Liver (tissue), 9 donors: Measurements from ENCODE around the gene APOA1. TPM values are rescaled to one million over a fixed set of nuclear protein-coding genes. Genes with fewer than 3 reads are reported as not detected.

Source experiments
- DNase-seq: peaks from one replicate; pipeline ENCODE4 v3.0.0-alpha.2; 2017; ENCODE audit warnings: low spot score
- H3K27ac ChIP-seq, 2 donors: one replicate each; pipeline ENCODE4 v1.7.0; 2013; ENCODE audit warnings: inconsistent platforms in 2 of 2, low read length in 2 of 2, control low read depth in 1 of 2, low read depth in 1 of 2, mild to moderate bottlenecking in 1 of 2
- H3K27me3 ChIP-seq, 4 donors: one replicate each; pipeline versions ENCODE4 v1.6.1 to v1.7.0; 2013; ENCODE audit warnings: low read length in 3 of 4, inconsistent platforms in 1 of 4, mild to moderate bottlenecking in 1 of 4, moderate library complexity in 1 of 4; ENCODE audit not compliant: control insufficient read depth in 4 of 4, insufficient read depth in 4 of 4
- H3K36me3 ChIP-seq, 4 donors: one replicate each; pipeline versions ENCODE4 v1.6.1 to v1.7.0; 2013; ENCODE audit warnings: low read length in 3 of 4, mild to moderate bottlenecking in 3 of 4, low read depth in 1 of 4, moderate library complexity in 1 of 4; ENCODE audit not compliant: control insufficient read depth in 4 of 4, insufficient read depth in 3 of 4
- H3K4me1 ChIP-seq, 4 donors: one replicate each; pipeline versions ENCODE4 v1.6.1 to v1.7.0; 2013; ENCODE audit warnings: low read length in 3 of 4, mild to moderate bottlenecking in 3 of 4, moderate library complexity in 1 of 4; ENCODE audit not compliant: control insufficient read depth in 4 of 4, insufficient read depth in 4 of 4
- H3K4me3 ChIP-seq, 3 donors: one replicate each; pipeline versions ENCODE4 v1.6.1 to v1.7.0; 2013; ENCODE audit warnings: low read length in 3 of 3, control low read depth in 1 of 3, low read depth in 1 of 3, mild to moderate bottlenecking in 1 of 3
- H3K9ac ChIP-seq, 2 donors: one replicate each; pipeline ENCODE4 v1.7.0; 2013; ENCODE audit warnings: low read length in 2 of 2, mild to moderate bottlenecking in 2 of 2, moderate library complexity in 2 of 2, control low read depth in 1 of 2, low read depth in 1 of 2
- H3K9me3 ChIP-seq, 4 donors: one replicate each; pipeline versions ENCODE4 v1.6.1 to v1.7.0; 2013; ENCODE audit warnings: low read length in 3 of 4; ENCODE audit not compliant: control insufficient read depth in 4 of 4
- EGR1 ChIP-seq, 2 donors: IDR thresholded peaks; 2 replicates each; pipeline ENCODE4 v1.6.1; 2016 to 2018; ENCODE audit warnings: antibody characterized with exemption in 2 of 2, low read depth in 2 of 2
- FOXA1 ChIP-seq: IDR thresholded peaks from 2 replicates; pipeline ENCODE4 v1.6.1; 2016; ENCODE audit warnings: antibody characterized with exemption
- FOXA2 ChIP-seq: IDR thresholded peaks from 2 replicates; pipeline ENCODE4 v1.6.1; 2016; ENCODE audit warnings: antibody characterized with exemption
- GABPA ChIP-seq, 2 donors: IDR thresholded peaks in 1 of 2; conservative IDR thresholded peaks in 1 of 2; 2 replicates each; pipeline ENCODE4 v1.6.1; 2016; ENCODE audit warnings: antibody characterized with exemption in 2 of 2, mild to moderate bottlenecking in 1 of 2, moderate library complexity in 1 of 2
- HNF4A ChIP-seq, 2 donors: conservative IDR thresholded peaks; 2 replicates each; pipeline ENCODE4 v1.6.1; 2016; ENCODE audit warnings: antibody characterized with exemption in 2 of 2, mild to moderate bottlenecking in 2 of 2
- HNF4G ChIP-seq: IDR thresholded peaks from 2 replicates; pipeline ENCODE4 v1.6.1; 2016; ENCODE audit warnings: antibody characterized with exemption
- JUND ChIP-seq, 2 donors: IDR thresholded peaks; 2 replicates each; pipeline ENCODE4 v1.6.1; 2016; ENCODE audit warnings: antibody characterized with exemption in 2 of 2
- NR2F2 ChIP-seq: IDR thresholded peaks from 2 replicates; pipeline ENCODE4 v1.6.1; 2016; ENCODE audit warnings: antibody characterized with exemption
- RAD21 ChIP-seq, 2 donors: IDR thresholded peaks; 2 replicates each; pipeline ENCODE4 v1.6.1; 2016; ENCODE audit warnings: antibody characterized with exemption in 2 of 2, mild to moderate bottlenecking in 2 of 2
- RXRA ChIP-seq, 2 donors: IDR thresholded peaks; 2 replicates each; pipeline ENCODE4 v1.6.1; 2017 to 2018; ENCODE audit warnings: antibody characterized with exemption in 2 of 2, mild to moderate bottlenecking in 1 of 2
- SP1 ChIP-seq: IDR thresholded peaks from 2 replicates; pipeline ENCODE4 v1.6.1; 2018; ENCODE audit warnings: antibody characterized with exemption, mild to moderate bottlenecking
- TAF1 ChIP-seq: conservative IDR thresholded peaks from 2 replicates; pipeline ENCODE4 v1.6.1; 2016; ENCODE audit warnings: antibody characterized with exemption, mild to moderate bottlenecking
- YY1 ChIP-seq: IDR thresholded peaks from 2 replicates; pipeline ENCODE4 v1.6.1; 2016; ENCODE audit warnings: antibody characterized with exemption, mild to moderate bottlenecking
- WGBS: extraction: QIAGEN DNeasy Blood & Tissue Kit; methylation state at CpG from one replicate; pipeline ENCODE4 v1.1.7; 2013; 5-methylcytosine and 5-hydroxymethylcytosine counted together
- polyA plus RNA-seq, 2 donors: library from polyadenylated mRNA; stranded (reverse) in 1 of 2; unstranded in 1 of 2; fragments of 200-250 nt in 1 of 2; fragments of >200 nt in 1 of 2; fragmentation: Nextera tagmentation in 1 of 2; extraction: Ambion mirVana in 1 of 2; gene quantifications; one replicate each; pipeline versions ENCODE4 v1.2.1 to v1.2.3, GENCODE V29; 2013 to 2015
- total RNA-seq, 2 donors: library from RNA; depleted of rRNA; stranded (reverse); fragments of >200 nt; gene quantifications; one replicate each; pipeline ENCODE4 v1.2.3, GENCODE V29; 2014
- TF ChIP-seq, protein P1 (sequence below): IDR thresholded peaks from 2 replicates; pipeline ENCODE4 v1.6.1; 2016; ENCODE audit warnings: antibody characterized with exemption
- TF ChIP-seq, protein P2 (sequence below): IDR thresholded peaks from 2 replicates; pipeline ENCODE4 v1.6.1; 2016; ENCODE audit warnings: antibody characterized with exemption, mild to moderate bottlenecking
- TF ChIP-seq, protein P3 (sequence below): IDR thresholded peaks from 2 replicates; pipeline ENCODE4 v1.6.1; 2016; ENCODE audit warnings: antibody characterized with exemption
- TF ChIP-seq, protein P4 (sequence below): fragments of 150-350 bp; IDR thresholded peaks from 2 replicates; pipeline ENCODE4 v1.5.1; 2017; ENCODE audit warnings: improper control_type of control experiment, low read depth, low read length; ENCODE audit not compliant: missing input control
- TF ChIP-seq, protein P5 (sequence below): IDR thresholded peaks from 2 replicates; pipeline ENCODE4 v1.6.1; 2016; ENCODE audit warnings: antibody characterized with exemption
- donor health status: healthy.
- donor health status: healthy.
- donor health status: healthy.
- donor health status: healthy.
- donor health status: healthy.

The APOA1 gene
- total and polyA plus RNA-seq, 4 donors: 4,271 to 17,093 (median 8,590) TPM

DNA sequence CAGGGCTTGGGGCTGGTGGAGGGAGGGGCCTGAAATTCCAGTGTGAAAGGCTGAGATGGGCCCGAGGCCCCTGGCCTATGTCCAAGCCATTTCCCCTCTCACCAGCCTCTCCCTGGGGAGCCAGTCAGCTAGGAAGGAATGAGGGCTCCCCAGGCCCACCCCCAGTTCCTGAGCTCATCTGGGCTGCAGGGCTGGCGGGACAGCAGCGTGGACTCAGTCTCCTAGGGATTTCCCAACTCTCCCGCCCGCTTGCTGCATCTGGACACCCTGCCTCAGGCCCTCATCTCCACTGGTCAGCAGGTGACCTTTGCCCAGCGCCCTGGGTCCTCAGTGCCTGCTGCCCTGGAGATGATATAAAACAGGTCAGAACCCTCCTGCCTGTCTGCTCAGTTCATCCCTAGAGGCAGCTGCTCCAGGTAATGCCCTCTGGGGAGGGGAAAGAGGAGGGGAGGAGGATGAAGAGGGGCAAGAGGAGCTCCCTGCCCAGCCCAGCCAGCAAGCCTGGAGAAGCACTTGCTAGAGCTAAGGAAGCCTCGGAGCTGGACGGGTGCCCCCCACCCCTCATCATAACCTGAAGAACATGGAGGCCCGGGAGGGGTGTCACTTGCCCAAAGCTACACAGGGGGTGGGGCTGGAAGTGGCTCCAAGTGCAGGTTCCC lies 7.8 kb downstream of the APOA1 start, which contains the start of gene APOC3:
TSS of gene APOC3 (plus strand) at position 383 of the 659 bp plus-strand sequence. CDS start 676 bp downstream, outside the sequence.
- peak; percentile 68 for DNase-seq
- Histone ChIP-seq H3K9me3 (no peaks in the 10 kb centered on the region), H3K9ac (peak within 1 kb of the TSS; percentile 52 to 98), H3K27ac (peak within 1 kb of the TSS; percentile 86 to 91), H3K27me3 (no peaks in the 10 kb centered on the region), H3K4me3 (peak within 1 kb of the TSS; percentile 45 to 79 (median 72)), H3K4me1 (peaks cover 22 to 79% (median 46%) of the 10 kb centered on the region in 4 donors), H3K36me3 (no peaks in the 10 kb centered on the region)
- 31% methylated on average over 9 of the region's 9 CpGs for WGBS
- peak in 1 of 2 donors; percentile 71 for TF ChIP-seq JUND (IDR thresholded peaks at IDR 0.05)
- TF ChIP-seq, protein P1, sequence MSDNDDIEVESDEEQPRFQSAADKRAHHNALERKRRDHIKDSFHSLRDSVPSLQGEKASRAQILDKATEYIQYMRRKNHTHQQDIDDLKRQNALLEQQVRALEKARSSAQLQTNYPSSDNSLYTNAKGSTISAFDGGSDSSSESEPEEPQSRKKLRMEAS: peak; percentile 49
- peak; percentile 67 for TF ChIP-seq YY1
- TF ChIP-seq, protein P2, sequence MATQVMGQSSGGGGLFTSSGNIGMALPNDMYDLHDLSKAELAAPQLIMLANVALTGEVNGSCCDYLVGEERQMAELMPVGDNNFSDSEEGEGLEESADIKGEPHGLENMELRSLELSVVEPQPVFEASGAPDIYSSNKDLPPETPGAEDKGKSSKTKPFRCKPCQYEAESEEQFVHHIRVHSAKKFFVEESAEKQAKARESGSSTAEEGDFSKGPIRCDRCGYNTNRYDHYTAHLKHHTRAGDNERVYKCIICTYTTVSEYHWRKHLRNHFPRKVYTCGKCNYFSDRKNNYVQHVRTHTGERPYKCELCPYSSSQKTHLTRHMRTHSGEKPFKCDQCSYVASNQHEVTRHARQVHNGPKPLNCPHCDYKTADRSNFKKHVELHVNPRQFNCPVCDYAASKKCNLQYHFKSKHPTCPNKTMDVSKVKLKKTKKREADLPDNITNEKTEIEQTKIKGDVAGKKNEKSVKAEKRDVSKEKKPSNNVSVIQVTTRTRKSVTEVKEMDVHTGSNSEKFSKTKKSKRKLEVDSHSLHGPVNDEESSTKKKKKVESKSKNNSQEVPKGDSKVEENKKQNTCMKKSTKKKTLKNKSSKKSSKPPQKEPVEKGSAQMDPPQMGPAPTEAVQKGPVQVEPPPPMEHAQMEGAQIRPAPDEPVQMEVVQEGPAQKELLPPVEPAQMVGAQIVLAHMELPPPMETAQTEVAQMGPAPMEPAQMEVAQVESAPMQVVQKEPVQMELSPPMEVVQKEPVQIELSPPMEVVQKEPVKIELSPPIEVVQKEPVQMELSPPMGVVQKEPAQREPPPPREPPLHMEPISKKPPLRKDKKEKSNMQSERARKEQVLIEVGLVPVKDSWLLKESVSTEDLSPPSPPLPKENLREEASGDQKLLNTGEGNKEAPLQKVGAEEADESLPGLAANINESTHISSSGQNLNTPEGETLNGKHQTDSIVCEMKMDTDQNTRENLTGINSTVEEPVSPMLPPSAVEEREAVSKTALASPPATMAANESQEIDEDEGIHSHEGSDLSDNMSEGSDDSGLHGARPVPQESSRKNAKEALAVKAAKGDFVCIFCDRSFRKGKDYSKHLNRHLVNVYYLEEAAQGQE: peak; percentile 95
- TF ChIP-seq, protein P3, sequence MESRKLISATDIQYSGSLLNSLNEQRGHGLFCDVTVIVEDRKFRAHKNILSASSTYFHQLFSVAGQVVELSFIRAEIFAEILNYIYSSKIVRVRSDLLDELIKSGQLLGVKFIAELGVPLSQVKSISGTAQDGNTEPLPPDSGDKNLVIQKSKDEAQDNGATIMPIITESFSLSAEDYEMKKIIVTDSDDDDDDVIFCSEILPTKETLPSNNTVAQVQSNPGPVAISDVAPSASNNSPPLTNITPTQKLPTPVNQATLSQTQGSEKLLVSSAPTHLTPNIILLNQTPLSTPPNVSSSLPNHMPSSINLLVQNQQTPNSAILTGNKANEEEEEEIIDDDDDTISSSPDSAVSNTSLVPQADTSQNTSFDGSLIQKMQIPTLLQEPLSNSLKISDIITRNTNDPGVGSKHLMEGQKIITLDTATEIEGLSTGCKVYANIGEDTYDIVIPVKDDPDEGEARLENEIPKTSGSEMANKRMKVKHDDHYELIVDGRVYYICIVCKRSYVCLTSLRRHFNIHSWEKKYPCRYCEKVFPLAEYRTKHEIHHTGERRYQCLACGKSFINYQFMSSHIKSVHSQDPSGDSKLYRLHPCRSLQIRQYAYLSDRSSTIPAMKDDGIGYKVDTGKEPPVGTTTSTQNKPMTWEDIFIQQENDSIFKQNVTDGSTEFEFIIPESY: peak; percentile 49
- peak; percentile 95 for TF ChIP-seq HNF4G
- peak; percentile 96 for TF ChIP-seq SP1
- peak; percentile 57 to 72 for TF ChIP-seq RAD21 (IDR thresholded peaks at IDR 0.05)
- peak; percentile 90 to 94 for TF ChIP-seq RXRA (IDR thresholded peaks at IDR 0.05)
- TF ChIP-seq, protein P4, sequence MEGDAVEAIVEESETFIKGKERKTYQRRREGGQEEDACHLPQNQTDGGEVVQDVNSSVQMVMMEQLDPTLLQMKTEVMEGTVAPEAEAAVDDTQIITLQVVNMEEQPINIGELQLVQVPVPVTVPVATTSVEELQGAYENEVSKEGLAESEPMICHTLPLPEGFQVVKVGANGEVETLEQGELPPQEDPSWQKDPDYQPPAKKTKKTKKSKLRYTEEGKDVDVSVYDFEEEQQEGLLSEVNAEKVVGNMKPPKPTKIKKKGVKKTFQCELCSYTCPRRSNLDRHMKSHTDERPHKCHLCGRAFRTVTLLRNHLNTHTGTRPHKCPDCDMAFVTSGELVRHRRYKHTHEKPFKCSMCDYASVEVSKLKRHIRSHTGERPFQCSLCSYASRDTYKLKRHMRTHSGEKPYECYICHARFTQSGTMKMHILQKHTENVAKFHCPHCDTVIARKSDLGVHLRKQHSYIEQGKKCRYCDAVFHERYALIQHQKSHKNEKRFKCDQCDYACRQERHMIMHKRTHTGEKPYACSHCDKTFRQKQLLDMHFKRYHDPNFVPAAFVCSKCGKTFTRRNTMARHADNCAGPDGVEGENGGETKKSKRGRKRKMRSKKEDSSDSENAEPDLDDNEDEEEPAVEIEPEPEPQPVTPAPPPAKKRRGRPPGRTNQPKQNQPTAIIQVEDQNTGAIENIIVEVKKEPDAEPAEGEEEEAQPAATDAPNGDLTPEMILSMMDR: no peak
- no peak for TF ChIP-seq EGR1 (IDR thresholded peaks at IDR 0.05; ENCODE audit: low read depth in 2 of 2)
- TF ChIP-seq NR2F2: peak; percentile 27
- TF ChIP-seq FOXA1: no peak
- no peak for TF ChIP-seq FOXA2
- peak; percentile 99 for TF ChIP-seq TAF1
- TF ChIP-seq HNF4A (conservative IDR thresholded peaks at IDR 0.05): peak; percentile 97
- TF ChIP-seq, protein P5, sequence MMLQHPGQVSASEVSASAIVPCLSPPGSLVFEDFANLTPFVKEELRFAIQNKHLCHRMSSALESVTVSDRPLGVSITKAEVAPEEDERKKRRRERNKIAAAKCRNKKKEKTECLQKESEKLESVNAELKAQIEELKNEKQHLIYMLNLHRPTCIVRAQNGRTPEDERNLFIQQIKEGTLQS: peak; percentile 49
- peak in 1 of 2 donors; percentile 17 for TF ChIP-seq GABPA (IDR thresholded peaks at IDR 0.05 in 1 of 2, conservative IDR thresholded peaks at IDR 0.05 in 1 of 2)
